GM23248 (cell line): Measurements from ENCODE around the gene AP3S1. TPM values are rescaled to one million over a fixed set of nuclear protein-coding genes. Genes with fewer than 3 reads are reported as not detected.
"Not testable (repeated sequence)": the region's sequence is repeated elsewhere in the genome, so short reads cannot be mapped to it uniquely, and the experiment has no call there.

ENCODE experiments used
- DNase-seq: peaks from one replicate; pipeline ENCODE4 v3.0.0-alpha.2; 2015
- H2AFZ ChIP-seq: fragments of 200-600 bp; sonication (generic); 2 replicates; pipeline ENCODE4 v1.6.1; 2016; ENCODE audit warnings: antibody characterized with exemption
- H3F3A ChIP-seq: fragments of 200-600 bp; sonication (generic); 2 replicates; pipeline ENCODE4 v1.6.1; 2016; ENCODE audit warnings: mild to moderate bottlenecking, antibody characterized with exemption, mixed run types; ENCODE audit not compliant: insufficient read depth
- H3K27ac ChIP-seq: fragments of 200-600 bp; sonication (generic); 2 replicates; pipeline ENCODE4 v1.5.1; 2016; ENCODE audit warnings: mild to moderate bottlenecking
- H3K27me3 ChIP-seq: fragments of 200-600 bp; sonication (generic); replicated peaks from 2 replicates; pipeline ENCODE4 v1.6.1; 2016; ENCODE audit warnings: mild to moderate bottlenecking; ENCODE audit not compliant: insufficient read depth
- H3K36me3 ChIP-seq: fragments of 200-600 bp; sonication (generic); 2 replicates; pipeline ENCODE4 v1.6.1; 2016; ENCODE audit warnings: low read depth, mild to moderate bottlenecking
- H3K4me1 ChIP-seq: fragments of 200-600 bp; sonication (generic); 2 replicates; pipeline ENCODE4 v1.6.1; 2016; ENCODE audit warnings: mild to moderate bottlenecking; ENCODE audit not compliant: insufficient read depth
- H3K4me2 ChIP-seq: fragments of 200-600 bp; sonication (generic); one replicate; pipeline ENCODE4 v1.6.1; 2016; ENCODE audit warnings: mild to moderate bottlenecking; ENCODE audit not compliant: unreplicated experiment
- H3K4me3 ChIP-seq: fragments of 200-600 bp; sonication (generic); 2 replicates; pipeline ENCODE4 v1.5.1; 2016; ENCODE audit warnings: mild to moderate bottlenecking
- H3K79me2 ChIP-seq: fragments of 200-600 bp; sonication (generic); 2 replicates; pipeline ENCODE4 v1.6.1; 2016; ENCODE audit warnings: mild to moderate bottlenecking; ENCODE audit not compliant: insufficient read depth
- H3K9ac ChIP-seq: fragments of 200-600 bp; sonication (generic); 2 replicates; pipeline ENCODE4 v1.6.1; 2016; ENCODE audit warnings: mild to moderate bottlenecking
- H3K9me2 ChIP-seq: fragments of 200-600 bp; sonication (generic); 2 replicates; pipeline ENCODE4 v1.6.1; 2016; ENCODE audit warnings: mixed run types, mild to moderate bottlenecking, moderate library complexity; ENCODE audit not compliant: insufficient read depth
- H3K9me3 ChIP-seq: fragments of 200-600 bp; sonication (generic); one replicate; pipeline ENCODE4 v1.6.1; 2017; ENCODE audit warnings: low read depth
- H4K20me1 ChIP-seq: fragments of 200-600 bp; sonication (generic); 2 replicates; pipeline ENCODE4 v1.6.0; 2016; ENCODE audit not compliant: insufficient read depth
- EZH2 ChIP-seq: fragments of 200-600 bp; sonication (generic); IDR thresholded peaks from 2 replicates; pipeline ENCODE4 v1.6.1; 2018; ENCODE audit warnings: antibody characterized with exemption, mild to moderate bottlenecking; ENCODE audit not compliant: insufficient read depth, poor library complexity, severe bottlenecking
- EZH2phosphoT487 ChIP-seq: fragments of 200-600 bp; sonication (generic); IDR thresholded peaks from 2 replicates; pipeline ENCODE4 v1.6.1; 2018; ENCODE audit warnings: antibody characterized with exemption, moderate library complexity, mild to moderate bottlenecking, low read depth; ENCODE audit not compliant: insufficient read depth
- WGBS, 2 experiments: methylation state at CpG; one replicate each; pipeline ENCODE4 v1.1.6; 2015 to 2017; ENCODE audit warnings: low lambda C conversion rate in 2 of 2, low coverage in 1 of 2; ENCODE audit errors: missing lambda C conversion rate in 2 of 2; 5-methylcytosine and 5-hydroxymethylcytosine counted together
- in situ Hi-C: fragments of 300-500 bp; cut with MboI; formaldehyde crosslinking; loops from 2 replicates; pipeline ENCODE4 v1.15.0; 2020
- polyA plus RNA-seq: library from polyadenylated mRNA; unstranded; fragments of >200 nt; fragmentation: Nextera tagmentation; extraction: Ambion mirVana; gene quantifications from 2 replicates; pipeline ENCODE4 v1.2.1, GENCODE V29; 2016
- total RNA-seq: library from RNA; depleted of rRNA; stranded (reverse); fragments of >200 nt; shearing (Covaris generic); gene quantifications from 2 replicates; pipeline ENCODE4 v1.2.3, GENCODE V29; 2014

The AP3S1 gene
- total and polyA plus RNA-seq, 2 experiments from 2014 or later = 303 to 430 TPM

DNA sequence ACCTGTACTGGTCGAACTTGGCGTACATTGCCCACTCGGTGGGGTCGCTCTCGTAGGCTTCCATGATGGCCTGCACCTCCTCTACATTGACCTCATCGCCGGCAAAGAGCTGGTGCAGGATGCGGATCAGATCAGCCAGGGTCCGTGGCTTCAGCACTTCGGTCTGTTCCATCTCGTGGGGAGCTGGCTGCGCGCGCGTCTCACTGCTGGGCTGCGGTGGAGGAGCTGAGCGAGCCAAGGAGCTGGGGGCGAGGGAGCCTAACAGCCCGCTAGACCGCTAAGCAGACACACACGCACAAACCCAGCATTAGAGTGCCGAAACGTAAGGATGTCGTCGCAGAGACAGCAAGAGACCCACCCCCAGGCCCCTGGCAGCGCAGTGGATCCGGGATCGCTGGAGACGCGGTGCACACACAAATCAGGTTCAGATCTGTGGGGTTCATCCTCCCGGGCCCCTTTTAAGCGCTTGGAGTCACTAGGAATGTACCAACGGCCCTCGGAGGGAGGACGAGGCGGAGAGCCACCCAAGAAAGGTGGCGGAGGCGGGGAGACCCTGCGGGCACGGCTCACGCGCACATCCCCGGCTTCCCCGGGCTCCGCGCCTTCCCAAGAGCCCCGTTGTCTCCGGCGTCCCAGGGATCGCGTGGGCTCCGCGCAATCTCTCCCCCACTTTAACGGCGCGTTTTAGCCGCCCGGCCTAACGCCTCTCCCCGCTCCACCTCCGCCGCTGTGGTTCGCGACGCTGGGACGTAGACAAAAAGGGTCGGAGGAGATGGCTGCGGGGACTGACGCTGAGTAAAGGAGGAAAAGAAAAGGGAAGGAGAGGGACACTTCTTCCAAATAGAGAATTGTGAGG lies 25.3 kb upstream of the AP3S1 start, which contains the start of gene CDO1:
CDO1 (minus strand) TSS at position 434 of the 856 bp plus-strand sequence; CDS start at position 172, 262 bp downstream.
- peak within 1 kb of the TSS; percentile 76 for H3K4me3 ChIP-seq
- in situ Hi-C loops = no loop called here
- H2AFZ ChIP-seq = peak within 1 kb of the TSS; percentile 93
- peaks cover 16% of the 10 kb centered on the region for H3K27me3 ChIP-seq
- no peak for TF ChIP-seq EZH2phosphoT487
- TF ChIP-seq EZH2 = no peak
- H3K9me3 ChIP-seq = no peaks in the 10 kb centered on the region
- H3K9me2 ChIP-seq = no peaks in the 10 kb centered on the region
- no peak within 1 kb of the TSS for H3K27ac ChIP-seq
- H3F3A ChIP-seq = no peaks in the 10 kb centered on the region
- no peaks in the 10 kb centered on the region for H3K36me3 ChIP-seq
- 1 to 2% methylated on average over 66 of the region's 69 CpGs for WGBS, 2 experiments
- H4K20me1 ChIP-seq = no peaks in the 10 kb centered on the region
- peak within 1 kb of the TSS; percentile 73 for H3K9ac ChIP-seq
- H3K79me2 ChIP-seq = no peaks in the 10 kb centered on the region
- peak; percentile 76 for DNase-seq
- no peaks in the 10 kb centered on the region for H3K4me1 ChIP-seq
- peak within 1 kb of the TSS; percentile 90 for H3K4me2 ChIP-seq

DNA sequence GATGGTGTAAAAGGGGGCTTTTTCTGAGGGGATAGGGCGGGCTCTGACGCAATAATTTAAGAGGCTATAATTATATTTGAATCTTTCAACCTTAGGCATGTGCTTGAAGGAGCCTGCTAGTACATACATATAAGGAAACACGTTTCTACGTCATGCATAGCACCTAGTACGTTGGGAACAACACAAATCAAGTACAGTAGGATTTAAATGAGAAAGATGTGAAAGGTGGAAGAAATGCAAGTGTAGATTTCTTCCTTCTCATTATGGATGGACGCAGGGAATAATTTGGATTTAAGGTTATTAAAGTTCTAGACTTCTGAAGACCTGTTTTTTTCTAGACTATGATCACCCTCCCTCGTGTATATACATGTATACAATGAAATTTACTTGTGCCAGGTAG lies 24.3 kb upstream of the AP3S1 start:
- H3K36me3 ChIP-seq = no peaks in the 10 kb centered on the region
- TF ChIP-seq EZH2phosphoT487 = no peak
- no peak for TF ChIP-seq EZH2
- no peak overlapping the region for H3K4me2 ChIP-seq
- H3K9me2 ChIP-seq = no peaks in the 10 kb centered on the region
- H3K9ac ChIP-seq = no peak overlapping the region
- no peaks in the 10 kb centered on the region for H3K4me1 ChIP-seq
- DNase-seq = no peak
- no peaks in the 10 kb centered on the region for H3K79me2 ChIP-seq
- WGBS, 2 experiments = 76 to 80% methylated on average over 7 of the region's 7 CpGs
- no peaks in the 10 kb centered on the region for H3K9me3 ChIP-seq
- no peaks in the 10 kb centered on the region for H4K20me1 ChIP-seq
- no peak overlapping the region for H2AFZ ChIP-seq
- no peak overlapping the region; the same call in 1 of the 2 replicates for H3K4me3 ChIP-seq
- in situ Hi-C loops = no loop called here
- peaks cover 16% of the 10 kb centered on the region for H3K27me3 ChIP-seq
- no peaks in the 10 kb centered on the region for H3F3A ChIP-seq
- no peak overlapping the region for H3K27ac ChIP-seq

GRCh38 chr5:115818821-115819220 lies 22.9 kb upstream of the AP3S1 start:
- Histone ChIP-seq H3K27ac (no peak overlapping the region), H3K79me2 (no peaks in the 10 kb centered on the region), H3K4me1 (no peaks in the 10 kb centered on the region), H3K9ac (no peak overlapping the region), H3K9me3 (no peaks in the 10 kb centered on the region), H3K27me3 (peaks cover 16% of the 10 kb centered on the region), H3F3A (no peaks in the 10 kb centered on the region), H4K20me1 (no peaks in the 10 kb centered on the region), H2AFZ (no peak overlapping the region), H3K4me2 (no peak overlapping the region), H3K9me2 (no peaks in the 10 kb centered on the region), H3K4me3 (no peak overlapping the region), H3K36me3 (no peaks in the 10 kb centered on the region)
- no peak for TF ChIP-seq EZH2
- TF ChIP-seq EZH2phosphoT487 = no peak
- in situ Hi-C loops = no loop called here
- WGBS, 2 experiments = 94 to 96% methylated on average over 18 of the region's 18 CpGs
- no peak for DNase-seq

GRCh38 chr5:115820846-115821245 lies 20.9 kb upstream of the AP3S1 start:
- no peak overlapping the region for H3K4me2 ChIP-seq
- TF ChIP-seq EZH2phosphoT487 (no peak), EZH2 (no peak)
- H3K36me3 ChIP-seq = no peaks in the 10 kb centered on the region
- H3F3A ChIP-seq = no peaks in the 10 kb centered on the region
- in situ Hi-C loops = no loop called here
- no peak overlapping the region for H3K9ac ChIP-seq
- H3K27me3 ChIP-seq = 0 out of 2 replicates have a peak, but pooled peaks cover under 1% of the 10 kb centered on the region
- H3K9me2 ChIP-seq = no peaks in the 10 kb centered on the region
- DNase-seq = no peak
- 8 to 14% methylated on average over 1 of the region's 1 CpG for WGBS, 2 experiments
- H3K27ac ChIP-seq = no peak overlapping the region
- no peaks in the 10 kb centered on the region for H3K4me1 ChIP-seq
- H2AFZ ChIP-seq = no peak overlapping the region
- H3K79me2 ChIP-seq = no peaks in the 10 kb centered on the region
- H3K9me3 ChIP-seq = no peaks in the 10 kb centered on the region
- H3K4me3 ChIP-seq = no peak overlapping the region
- no peaks in the 10 kb centered on the region for H4K20me1 ChIP-seq

GRCh38 chr5:115824983-115825382 lies 16.8 kb upstream of the AP3S1 start:
- not testable (repeated sequence) for H3K4me3 ChIP-seq, DNase-seq, H3K27ac ChIP-seq, H3K9me3 ChIP-seq, H3K79me2 ChIP-seq, H3K4me2 ChIP-seq, H3K9me2 ChIP-seq, H3K4me1 ChIP-seq, H3K9ac ChIP-seq, H3K27me3 ChIP-seq, H4K20me1 ChIP-seq, H2AFZ ChIP-seq
- WGBS, 2 experiments = 93 to 95% methylated on average over 1 of the region's 1 CpG
- peaks cover 19% of the 10 kb centered on the region for H3K36me3 ChIP-seq
- in situ Hi-C loops = loop anchor here (25.0 kb wide), 1 partner anchor 513 kb away; no protein-coding TSS in a partner anchor
- peaks cover 16% of the 10 kb centered on the region; the same call in 1 of the 2 replicates for H3F3A ChIP-seq
